SIG-M5 treated with dmso at 0.1 percent for 504 hours (cell line): ENCODE data around the gene ARCN1.

Experiments used
- DNase-seq: peaks from one replicate; lab custom pipeline; 2025; ENCODE audit not compliant: unreplicated experiment; lab: John Stamatoyannopoulos, UW

The ARCN1 gene

DNA sequence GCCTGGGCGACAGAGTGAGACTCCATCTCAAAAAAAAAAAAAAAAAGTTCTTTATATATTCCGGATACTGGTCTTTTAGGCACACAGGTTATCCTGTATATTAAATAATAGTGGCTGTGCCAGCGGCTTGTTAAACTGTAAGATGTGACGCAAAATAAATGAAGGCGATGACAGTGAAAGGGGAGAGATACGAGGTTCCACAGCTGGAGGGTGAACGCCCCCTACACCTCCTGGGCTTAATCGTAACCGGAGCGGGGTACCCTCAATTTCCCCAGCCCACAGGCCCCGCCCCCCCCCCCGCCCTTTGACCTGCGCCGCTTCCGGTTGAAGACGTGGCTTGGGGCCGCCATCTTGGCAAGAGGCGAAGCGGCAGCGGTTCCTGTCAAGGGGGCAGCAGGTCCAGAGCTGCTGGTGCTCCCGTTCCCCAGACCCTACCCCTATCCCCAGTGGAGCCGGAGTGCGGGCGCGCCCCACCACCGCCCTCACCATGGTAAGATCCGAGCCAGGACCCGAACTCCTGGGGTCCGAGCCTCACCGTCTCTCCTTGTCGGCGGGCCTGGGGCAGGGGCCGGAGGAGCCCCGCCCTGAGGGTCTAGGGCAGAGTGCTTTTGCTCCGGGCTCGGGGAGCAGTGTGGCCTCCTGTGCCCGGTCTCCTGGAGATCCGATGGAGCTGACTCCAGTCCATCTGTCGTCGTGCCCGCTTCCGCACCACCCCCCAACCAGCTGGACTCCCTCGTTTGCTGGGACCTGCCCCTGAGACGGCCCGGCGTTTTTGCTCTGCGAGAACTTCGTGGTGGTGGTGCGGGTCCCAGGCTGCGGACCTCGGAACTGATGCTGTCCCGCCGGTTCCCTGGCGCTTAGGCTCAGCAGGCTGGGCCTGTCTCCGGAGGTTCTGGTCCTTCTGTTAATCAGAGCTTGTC lies at the start of gene ARCN1:
Gene ARCN1 (plus strand): TSS at position 349 of the 920 bp plus-strand sequence. CDS start 139 bp downstream, at position 488.
- DNase-seq: peak; percentile 58

DNA sequence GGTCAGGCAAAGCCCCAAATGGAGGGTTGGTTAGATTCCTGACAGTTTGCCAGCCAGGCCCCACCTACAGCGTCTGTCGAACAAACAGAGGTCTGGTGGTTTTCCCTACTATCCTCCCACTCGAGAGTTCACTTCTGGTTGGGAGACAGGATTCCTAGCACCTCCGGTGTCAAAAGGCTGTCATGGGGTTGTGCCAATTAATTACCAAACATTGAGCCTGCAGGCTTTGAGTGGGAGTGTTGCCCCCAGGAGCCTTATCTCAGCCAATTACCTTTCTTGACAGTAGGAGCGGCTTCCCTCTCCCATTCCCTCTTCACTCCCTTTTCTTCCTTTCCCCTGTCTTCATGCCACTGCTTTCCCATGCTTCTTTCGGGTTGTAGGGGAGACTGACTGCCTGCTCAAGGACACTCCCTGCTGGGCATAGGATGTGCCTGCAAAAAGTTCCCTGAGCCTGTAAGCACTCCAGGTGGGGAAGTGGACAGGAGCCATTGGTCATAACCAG lies 49.6 kb upstream of the ARCN1 start:
- peak; percentile 40 for DNase-seq

DNA sequence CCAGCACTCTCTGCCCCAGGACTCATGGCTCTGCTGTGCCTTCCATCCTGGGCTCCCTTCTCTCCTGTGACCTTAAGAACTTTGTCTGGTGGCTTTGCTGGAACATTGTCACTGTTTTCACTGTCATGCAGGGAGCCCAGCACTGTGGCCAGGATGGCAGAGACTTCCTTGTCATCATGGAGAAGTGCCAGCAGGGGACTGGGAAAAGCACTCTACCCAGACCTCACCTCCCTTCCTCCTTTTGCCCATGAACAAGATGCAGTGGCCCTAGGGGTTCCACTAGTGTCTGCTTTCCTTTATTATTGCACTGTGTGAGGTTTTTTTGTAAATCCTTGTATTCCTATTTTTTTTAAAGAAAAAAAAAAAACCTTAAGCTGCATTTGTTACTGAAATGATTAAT lies 47.9 kb upstream of the ARCN1 start:
- DNase-seq: no peak

DNA sequence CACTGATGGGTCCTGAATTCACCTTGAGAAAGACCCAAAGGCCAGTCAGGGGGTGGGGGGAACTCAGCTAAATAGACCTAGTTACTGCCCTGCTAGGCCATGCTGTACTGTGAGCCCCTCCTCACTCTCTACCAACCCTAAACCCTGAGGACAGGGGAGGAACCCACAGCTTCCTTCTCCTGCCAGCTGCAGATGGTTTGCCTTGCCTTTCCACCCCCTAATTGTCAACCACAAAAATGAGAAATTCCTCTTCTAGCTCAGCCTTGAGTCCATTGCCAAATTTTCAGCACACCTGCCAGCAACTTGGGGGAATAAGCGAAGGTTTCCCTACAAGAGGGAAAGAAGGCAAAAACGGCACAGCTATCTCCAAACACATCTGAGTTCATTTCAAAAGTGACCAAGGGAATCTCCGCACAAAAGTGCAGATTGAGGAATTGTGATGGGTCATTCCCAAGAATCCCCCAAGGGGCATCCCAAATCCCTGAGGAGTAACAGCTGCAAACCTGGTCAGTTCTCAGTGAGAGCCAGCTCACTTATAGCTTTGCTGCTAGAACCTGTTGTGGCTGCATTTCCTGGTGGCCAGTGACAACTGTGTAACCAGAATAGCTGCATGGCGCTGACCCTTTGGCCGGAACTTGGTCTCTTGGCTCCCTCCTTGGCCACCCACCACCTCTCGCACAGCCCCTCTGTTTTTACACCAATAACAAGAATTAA lies 47.3 kb upstream of the ARCN1 start:
- DNase-seq: no peak

DNA sequence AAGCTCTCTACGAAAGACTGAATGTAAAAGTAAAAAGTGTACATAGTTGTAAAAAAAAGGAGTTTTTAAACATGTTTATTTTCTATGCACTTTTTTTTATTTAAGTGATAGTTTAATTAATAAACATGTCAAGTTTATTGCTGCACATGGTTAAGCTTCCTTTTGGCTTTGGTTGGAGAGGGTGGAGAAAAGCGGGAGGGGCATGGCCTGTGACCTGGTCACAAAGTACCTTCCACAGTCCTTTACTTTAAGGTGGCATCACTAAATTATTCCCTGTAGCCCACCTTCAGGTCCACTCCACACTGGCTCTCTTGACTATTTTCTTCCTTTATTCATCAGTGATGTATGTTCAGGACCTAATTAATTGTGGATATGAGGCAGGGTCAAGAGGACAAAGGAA lies 45.5 kb upstream of the ARCN1 start:
- DNase-seq: no peak

DNA sequence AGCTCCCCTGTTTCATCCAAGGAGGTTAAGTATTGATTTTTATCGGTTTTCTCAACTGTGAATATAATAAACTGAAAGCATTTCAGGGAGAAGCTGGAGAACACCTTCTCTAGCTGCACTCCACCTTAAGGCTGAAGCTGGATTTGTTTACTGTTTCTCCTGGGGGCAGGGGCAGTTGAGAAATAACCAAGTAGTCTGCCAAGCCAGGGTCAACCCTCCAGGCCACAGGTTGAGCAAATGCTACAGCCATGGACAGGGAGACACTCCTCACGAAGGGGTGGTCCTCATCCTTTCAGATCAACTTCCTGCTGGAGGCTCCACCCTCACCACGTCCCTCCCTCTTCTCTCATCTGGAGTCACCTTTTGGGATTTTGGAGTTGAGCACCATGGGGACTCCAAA lies 45.1 kb upstream of the ARCN1 start, which contains the start of gene TTC36:
Gene TTC36 (plus strand): TSS at position 366 of the 400 bp plus-strand sequence. CDS start 21 bp downstream, at position 387.
- no peak for DNase-seq

DNA sequence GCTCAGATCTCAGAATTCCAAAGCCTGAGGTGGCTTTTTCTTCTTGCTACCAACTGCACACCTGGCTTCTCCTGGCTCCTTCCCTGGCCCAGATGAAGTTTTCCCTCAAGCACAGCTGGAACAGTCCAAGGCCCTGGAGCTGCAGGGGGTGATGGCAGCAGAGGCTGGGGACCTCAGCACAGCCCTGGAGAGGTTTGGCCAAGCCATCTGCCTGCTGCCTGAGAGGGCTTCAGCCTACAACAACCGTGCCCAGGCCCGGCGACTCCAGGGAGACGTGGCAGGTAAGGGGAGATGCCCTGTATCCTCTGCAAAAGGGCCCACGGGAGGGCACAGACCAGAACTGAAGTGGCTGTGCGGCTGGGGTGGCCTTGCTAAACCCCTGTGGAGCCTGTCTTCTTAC lies 43.7 kb upstream of the ARCN1 start:
- no peak for DNase-seq

DNA sequence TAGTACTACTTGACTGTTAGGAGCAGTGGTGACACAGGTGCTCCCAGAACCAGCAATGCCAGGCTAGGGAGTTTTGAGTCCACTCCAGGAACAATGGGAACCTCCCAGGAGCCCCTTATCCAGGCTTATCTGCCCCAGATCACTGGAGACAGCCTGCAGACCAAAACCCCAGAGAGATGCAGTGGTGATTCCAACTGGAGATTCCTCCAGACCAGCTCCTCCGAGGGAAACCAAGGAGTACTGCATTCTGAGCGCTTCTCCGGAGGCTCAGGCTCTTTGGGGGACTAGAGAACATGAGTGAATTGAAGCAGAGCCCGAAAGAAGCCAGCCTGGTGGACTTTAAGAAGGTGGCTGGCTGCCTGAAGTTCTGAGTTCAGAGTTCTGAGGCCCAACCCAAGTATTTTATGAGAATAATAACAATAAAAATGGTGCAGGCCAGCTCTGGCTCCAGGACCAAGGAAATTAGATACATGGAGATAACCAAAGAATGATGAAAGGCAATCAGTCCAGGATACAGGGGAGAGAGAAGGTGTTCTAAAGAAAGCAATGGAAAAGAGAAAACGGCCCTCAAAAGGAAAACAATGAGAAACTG lies 42.5 kb upstream of the ARCN1 start:
- no peak for DNase-seq

DNA sequence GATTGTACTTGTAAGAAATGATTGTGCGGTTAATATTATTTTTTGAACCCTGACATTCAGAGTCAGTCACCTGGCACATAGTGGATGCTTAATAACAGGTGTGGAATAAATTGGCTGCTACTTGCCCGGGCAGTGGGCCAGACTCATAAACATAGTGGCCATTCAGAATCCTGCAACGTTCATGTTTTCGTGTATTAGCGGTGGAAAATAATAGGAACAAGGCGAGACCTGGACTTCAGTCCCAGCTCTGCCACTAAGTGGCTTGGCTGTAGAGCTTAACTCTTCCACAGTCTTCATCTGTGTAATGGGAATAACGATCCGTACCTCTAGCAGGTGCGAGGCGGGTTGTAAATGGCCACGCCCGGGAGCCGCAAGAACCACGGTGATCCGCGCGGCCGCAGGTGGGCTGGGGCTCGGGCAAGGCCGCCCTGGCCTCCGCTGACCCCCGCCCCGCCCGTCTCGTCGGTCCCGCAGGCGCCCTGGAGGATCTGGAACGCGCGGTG lies 42.0 kb upstream of the ARCN1 start:
- DNase-seq: no peak

DNA sequence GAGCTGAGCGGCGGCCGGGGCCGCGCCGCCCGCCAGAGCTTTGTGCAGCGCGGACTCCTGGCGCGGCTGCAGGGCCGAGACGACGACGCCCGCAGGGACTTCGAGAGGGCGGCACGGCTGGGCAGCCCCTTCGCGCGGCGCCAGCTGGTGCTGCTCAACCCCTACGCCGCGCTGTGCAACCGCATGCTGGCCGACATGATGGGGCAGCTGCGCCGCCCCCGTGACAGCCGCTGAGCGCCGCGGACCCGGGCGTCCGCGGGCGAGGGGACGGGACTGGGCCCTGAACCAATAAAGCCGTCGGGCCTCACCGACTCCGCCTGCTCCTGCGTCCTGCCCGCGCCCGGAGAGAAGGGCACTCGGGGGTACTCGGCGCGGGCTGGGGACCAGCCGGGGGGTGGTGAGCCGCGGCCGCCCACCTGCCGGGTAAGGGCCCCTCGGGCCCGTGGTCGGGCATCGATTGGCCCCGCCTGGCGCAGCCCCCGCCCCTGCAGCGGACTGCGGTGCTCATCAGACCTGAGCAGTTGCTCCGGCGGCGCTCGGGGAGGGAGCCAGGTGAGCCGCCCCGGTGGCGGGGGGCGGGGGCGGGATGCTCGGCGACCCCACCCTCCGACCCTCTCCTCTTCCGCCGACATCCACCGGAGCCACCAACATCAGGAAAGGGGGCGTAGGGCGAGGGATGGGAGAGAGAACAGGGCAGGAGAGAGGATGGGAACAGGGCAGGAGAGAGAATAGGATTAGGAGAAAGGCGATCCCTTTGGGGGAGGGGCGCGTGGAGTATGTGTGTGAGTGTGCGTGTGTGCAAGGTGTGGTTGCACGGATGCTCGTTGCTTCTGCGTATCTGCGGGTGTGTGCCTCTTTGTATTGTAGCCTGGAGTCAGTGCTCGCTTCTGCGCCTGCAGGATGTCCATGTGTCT lies 41.3 kb upstream of the ARCN1 start, which contains the start of gene TMEM25:
Gene TMEM25 (plus strand): TSS at position 510 of the 914 bp plus-strand sequence. CDS start 610 bp downstream, outside the sequence.
- DNase-seq: no peak

DNA sequence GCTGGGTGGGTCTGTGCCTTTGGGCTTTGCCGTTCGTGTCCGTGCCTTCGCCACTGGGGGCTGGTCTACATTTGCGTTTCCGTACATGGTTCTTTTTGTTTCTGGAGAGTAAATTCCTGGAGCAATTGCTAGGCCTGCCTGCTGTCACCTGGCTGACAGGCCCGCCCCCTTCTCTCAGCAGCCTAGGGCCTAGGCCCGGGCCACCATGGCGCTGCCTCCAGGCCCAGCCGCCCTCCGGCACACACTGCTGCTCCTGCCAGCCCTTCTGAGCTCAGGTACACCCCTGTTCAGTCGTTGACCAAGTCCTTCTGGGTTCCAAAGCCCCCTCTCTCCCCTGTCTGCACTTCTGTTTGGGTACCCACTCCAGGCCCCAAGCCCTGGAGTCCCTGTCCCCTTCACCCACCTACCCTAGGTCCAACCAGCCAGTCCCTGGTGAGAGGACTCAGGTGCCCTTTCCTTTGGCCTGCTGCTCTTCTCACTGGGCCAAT lies 40.6 kb upstream of the ARCN1 start:
- DNase-seq: no peak

DNA sequence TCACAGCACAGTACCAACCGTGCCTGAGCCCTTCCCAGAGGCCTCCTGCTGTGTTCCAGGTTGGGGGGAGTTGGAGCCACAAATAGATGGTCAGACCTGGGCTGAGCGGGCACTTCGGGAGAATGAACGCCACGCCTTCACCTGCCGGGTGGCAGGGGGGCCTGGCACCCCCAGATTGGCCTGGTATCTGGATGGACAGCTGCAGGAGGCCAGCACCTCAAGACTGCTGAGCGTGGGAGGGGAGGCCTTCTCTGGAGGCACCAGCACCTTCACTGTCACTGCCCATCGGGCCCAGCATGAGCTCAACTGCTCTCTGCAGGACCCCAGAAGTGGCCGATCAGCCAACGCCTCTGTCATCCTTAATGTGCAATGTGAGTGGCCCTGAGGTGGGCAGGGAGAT lies 40.1 kb upstream of the ARCN1 start:
- no peak for DNase-seq

DNA sequence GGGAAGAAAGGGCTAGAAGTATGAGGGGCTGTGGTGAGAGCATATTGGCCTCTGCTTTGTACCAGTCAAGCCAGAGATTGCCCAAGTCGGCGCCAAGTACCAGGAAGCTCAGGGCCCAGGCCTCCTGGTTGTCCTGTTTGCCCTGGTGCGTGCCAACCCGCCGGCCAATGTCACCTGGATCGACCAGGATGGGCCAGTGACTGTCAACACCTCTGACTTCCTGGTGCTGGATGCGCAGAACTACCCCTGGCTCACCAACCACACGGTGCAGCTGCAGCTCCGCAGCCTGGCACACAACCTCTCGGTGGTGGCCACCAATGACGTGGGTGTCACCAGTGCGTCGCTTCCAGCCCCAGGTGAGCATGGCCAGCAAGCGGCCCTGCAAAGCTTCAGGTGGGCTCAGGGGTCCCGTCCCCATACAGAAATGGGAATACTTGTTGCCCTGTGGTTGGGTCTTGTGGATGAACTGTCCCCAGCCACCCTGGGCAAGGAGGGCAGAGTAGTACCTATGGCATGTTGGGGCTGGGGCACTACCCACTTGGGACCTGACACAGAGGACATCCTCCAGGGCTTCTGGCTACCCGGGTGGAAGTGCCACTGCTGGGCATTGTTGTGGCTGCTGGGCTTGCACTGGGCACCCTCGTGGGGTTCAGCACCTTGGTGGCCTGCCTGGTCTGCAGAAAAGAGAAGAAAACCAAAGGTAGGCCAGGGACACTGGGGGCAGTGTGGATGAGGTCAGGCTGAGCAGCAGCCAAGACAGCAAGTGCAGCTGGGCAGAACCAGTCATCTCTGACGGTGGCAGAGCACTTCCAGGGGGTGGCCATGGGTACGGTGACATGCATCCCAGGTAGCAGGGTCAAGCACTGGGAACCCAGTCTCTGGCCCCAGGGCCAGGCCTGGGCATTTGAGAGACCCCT lies 39.1 kb upstream of the ARCN1 start:
- no peak for DNase-seq

DNA sequence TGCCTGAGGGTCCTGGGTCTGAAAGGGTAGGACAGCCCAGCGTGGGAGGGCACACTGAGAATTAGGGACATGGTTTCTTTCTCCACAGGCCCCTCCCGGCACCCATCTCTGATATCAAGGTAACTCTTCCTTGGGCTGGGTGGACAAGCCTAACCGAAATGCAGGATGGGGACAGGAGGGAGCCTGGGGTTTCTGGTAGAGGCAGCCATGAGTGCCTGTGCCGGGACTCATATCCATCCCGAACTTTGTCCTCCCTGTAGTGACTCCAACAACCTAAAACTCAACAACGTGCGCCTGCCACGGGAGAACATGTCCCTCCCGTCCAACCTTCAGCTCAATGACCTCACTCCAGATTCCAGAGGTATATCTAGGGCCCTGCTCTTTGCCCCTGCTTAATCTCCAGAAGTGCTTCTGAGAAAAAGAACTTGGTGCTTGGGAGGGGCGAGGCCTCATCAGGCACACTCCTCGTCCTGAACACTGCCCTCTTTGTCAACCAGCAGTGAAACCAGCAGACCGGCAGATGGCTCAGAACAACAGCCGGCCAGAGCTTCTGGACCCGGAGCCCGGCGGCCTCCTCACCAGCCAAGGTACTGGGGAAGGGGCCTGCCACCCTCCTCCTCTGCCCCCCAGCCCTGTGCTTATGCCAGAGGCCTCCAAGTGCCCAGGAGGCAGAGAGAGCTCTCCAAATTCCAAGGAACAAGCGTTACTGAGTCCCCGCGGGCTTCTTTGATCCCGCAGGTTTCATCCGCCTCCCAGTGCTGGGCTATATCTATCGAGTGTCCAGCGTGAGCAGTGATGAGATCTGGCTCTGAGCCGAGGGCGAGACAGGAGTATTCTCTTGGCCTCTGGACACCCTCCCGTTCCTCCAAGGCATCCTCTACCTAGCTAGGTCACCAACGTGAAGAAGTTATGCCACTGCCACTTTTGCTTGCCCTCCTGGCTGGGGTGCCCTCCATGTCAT lies 38.2 kb upstream of the ARCN1 start:
- no peak for DNase-seq

DNA sequence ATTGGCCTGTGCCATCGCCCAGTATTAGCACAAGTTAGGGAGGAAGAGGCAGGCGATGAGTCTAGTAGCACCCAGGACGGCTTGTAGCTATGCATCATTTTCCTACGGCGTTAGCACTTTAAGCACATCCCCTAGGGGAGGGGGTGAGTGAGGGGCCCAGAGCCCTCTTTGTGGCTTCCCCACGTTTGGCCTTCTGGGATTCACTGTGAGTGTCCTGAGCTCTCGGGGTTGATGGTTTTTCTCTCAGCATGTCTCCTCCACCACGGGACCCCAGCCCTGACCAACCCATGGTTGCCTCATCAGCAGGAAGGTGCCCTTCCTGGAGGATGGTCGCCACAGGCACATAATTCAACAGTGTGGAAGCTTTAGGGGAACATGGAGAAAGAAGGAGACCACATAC lies 36.9 kb upstream of the ARCN1 start:
- DNase-seq: no peak

DNA sequence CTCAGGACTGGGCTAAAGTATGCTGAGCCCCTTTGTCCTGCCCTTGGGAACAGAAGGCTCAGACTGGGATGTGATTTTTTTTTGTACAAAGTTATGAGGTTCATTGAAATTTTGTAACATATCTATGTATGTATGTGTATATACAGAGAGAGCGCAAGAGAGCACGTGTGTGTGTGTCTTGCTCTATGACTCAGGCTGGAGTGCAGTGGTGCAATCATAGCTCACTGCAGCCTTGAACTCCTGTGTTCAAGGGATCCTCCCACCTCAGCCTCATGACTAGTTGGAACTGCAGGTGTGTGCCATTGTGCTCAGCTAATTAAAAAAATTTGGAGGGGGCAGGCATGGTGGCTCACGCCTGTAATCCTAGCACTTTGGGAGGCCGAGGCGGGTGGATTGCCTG lies 35.5 kb upstream of the ARCN1 start:
- DNase-seq: peak; percentile 40

DNA sequence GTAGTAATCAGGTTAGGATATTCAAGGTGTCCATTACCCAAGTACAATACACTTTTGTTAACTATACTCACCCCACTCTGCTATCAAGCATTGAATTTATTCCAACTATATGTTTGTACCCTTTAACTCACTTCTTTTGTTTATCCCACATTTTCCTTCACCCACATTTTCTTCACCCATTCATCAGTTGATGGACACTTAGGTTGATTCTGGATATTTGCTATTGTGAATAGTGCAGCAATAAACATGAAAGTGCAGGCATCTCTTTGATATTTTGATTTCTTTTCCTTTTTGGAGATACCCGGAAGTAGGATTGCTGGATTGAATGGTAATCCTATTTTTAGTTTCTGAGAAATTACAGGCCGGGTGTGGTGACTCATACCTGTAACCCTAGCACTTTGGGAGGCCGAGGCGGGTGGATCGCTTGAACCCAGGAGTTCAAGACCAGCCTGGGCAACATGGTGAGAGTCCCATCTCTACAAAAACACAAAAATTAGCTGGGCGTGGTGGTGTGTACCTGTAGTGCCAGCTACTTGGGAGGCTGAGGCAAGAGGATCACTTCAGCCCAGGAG lies 34.7 kb upstream of the ARCN1 start:
- no peak for DNase-seq
